GM18517 (cell line): ENCODE results near the gene ADAMTS17.
"Not testable (repeated sequence)": the region's sequence is repeated elsewhere in the genome, so short reads cannot be mapped to it uniquely, and the experiment has no call there.

Experiments used
- ATAC-seq: cut with Tn5 transposase; IDR thresholded peaks from one replicate; pipeline ENCODE4 v1.9.1; 2021; ENCODE audit warnings: mild to moderate bottlenecking, moderate library complexity; ENCODE audit not compliant: unreplicated experiment

The ADAMTS17 gene

DNA sequence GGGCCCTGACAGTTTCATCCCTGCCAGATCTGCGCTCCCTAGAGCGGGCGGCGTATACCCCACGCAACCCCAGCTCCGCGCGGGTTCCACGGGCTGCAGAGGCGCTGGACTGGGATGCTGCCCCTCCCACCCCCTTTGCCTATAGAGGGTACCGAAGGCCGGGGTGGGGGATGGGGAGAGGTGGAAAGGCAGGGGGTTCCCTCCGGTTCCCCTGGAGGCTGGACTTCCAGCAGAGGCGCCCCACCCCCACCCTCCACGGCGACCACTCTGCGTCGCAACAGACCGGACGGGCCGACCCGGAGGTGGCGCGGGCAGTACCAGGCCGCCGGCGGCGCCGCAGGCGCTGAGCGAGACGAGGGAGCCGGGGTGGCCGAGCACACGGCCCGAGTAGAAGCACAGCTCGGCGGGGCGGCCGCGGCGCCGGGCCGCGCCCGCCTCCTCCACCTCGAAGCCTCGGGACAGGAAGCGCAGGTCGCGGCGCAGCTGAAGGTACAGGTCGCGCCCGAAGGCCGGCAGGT, 995 bp downstream of the ADAMTS17 start:
- ATAC-seq = no peak

DNA sequence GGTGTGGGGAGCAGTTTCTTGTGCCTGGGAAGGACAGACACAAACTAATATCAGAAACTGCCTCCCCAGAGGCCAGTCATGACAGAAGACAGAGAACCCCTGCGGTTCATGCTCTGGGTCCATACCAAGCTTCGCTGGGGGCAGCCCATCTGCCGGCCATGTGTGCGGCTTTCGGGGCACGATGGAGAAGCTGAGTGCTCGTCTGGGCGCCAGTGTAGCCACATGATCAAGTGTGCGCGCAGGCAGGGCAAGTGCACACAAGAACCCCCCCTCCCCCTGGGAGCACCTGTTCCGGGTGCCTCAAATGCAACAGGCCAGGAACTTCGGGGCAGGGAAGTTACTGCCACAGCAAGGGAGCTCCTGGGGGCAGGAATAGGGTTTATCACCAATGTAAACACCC, 1.8 kb downstream of the ADAMTS17 start:
- no peak for ATAC-seq

DNA sequence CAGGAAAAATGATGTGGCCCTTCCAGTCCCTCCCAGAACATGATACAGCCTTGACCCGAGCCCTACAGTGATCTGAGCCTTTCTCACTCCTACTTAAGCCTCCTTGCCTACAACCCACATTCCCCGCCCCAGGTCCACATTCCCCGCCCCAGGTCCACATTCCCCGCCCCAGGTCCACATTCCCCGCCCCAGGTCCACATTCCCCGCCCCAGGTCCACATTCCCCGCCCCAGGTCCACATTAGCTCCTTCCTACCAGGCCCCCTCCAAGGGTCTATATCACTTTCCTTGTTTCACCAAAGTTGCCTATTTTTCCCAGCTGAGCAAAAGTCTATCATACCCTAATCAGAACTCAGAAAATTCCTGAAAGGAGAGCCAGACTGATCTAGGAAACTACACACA, 2.3 kb downstream of the ADAMTS17 start:
- ATAC-seq = not testable (repeated sequence)

DNA sequence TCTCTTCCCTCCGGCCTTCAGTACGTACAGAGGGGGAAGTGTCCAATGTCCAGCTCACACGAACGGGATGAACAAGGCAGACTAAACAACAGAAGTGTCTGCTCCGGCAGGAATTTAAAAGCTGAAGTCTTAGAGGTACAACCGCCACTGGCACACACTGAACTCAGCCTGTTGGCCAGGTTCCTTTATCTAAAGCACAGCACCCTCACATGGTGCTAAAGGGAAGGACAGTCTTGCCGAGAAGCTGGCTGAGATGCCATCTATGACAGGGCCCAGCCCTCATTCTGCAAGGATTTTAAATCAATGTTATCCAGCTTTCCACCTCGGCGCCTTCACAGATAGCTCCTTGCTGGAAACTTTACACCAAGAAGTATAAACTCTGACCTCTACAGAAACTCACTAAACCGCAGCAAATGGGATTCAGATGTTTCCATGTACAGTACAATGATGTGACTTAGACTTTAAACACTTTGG, 2.8 kb downstream of the ADAMTS17 start:
- ATAC-seq = no peak

DNA sequence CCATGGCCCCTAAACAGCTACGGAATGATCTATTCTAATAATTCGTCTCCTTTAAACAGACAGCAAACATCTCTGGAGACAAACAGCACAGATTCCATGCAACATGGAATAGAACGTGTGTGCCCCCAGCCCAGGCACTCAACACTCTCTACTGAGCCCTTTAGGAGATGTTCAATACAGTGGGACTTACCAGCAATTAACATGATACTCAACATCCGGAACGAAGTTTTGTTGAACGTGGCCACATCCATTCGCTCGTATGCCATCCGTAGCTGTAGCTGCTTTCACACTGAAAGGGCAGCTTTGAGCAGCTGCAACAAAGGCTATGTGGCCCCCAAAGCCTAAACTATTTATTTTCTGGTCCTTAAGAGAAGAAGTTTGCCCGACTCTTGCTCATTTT, 3.5 kb downstream of the ADAMTS17 start:
- no peak for ATAC-seq

DNA sequence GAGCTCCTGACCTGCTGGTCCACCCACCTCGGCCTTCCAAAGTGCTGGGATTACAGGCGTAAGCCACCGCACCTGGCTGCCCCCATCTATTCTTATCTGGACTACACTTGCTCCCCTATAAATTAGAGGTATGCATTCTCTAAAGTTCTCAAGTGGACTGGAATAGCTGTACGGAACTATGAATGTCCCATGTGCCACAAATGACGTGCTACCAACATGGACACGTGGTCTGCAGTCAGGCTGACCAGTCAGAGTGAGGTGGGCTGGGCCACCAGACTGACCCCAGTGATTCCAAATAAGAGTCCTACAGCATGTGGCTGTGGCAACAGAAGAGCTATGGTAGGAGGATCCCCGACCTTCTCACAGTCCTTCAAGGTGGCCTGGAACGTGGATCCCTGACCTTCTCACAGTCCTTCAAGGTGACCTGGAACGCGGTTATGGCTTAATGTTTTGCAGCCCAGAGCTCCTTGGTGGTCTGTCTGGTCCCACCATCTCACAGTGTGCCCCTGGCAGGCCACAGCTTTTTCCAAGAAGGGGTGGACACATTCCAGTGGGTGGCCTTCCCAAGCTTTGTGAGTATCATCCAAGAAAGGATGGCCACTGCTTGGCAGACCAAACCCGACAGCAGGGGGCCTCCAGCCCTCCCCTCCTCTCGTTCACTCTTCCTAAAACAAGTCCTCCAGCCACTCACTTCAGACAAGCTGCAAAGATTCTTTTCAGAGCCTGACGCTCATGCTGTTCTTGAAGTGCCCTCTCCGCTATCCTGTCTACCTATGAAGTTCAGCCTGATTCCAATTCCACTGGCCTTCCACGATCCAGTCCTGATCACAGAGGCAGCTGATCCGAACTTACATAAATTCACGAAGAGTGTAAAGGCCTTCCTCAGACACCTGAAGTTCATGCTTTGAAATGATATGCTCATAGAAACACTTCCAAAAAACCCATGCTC, 4.4 kb downstream of the ADAMTS17 start:
- no peak for ATAC-seq

DNA sequence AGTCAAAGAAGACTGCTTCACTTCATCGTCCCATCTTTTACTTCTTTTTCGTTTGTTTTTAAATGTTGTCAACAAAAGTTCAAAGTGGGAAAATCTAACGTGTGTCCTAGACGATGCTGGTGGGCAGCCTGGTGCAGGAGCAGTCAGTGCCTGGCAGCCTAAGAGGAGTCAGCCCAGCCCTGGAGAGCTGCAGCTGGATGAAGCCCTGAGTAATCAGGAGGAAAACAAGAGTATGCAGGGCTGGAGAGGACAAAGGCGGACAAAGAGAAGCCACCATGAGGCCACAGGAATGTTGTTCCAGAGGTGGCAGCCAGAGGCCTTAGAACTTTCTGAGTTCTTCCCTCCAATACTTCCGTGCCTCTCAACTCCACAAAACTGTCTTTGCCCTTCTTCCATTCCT, 5.7 kb downstream of the ADAMTS17 start:
- ATAC-seq = no peak

DNA sequence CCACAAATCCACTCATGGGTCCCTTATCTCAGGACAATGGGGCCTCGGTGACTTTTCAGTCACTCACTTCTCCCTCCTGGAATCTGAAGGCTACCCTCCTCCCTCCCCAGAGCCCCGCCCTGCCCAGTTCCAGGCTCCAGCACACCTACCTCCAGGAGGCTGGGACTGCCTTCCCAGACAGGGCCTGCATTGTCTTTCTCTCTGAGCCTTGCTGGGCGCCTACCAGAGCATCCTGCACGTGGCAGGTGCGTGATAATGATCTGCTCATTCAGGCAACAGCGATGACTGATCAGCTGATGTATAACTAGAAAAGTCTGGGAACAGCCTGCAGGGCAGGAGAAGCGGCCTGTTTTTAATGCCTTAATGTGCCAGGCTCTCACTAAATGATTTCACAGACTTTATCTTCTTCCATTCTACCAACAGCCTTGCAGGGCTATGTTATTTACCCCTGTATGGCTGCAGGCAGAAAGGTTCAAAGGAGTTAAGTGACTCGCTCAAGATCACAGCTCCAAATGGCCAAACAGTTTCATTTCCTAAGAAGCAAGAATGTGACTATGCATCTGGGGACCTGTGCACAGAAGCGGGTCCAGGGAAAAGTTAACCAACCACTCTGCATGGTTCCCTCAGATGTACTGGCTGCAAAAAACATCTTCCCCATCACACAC, 6.3 kb downstream of the ADAMTS17 start:
- no peak for ATAC-seq

DNA sequence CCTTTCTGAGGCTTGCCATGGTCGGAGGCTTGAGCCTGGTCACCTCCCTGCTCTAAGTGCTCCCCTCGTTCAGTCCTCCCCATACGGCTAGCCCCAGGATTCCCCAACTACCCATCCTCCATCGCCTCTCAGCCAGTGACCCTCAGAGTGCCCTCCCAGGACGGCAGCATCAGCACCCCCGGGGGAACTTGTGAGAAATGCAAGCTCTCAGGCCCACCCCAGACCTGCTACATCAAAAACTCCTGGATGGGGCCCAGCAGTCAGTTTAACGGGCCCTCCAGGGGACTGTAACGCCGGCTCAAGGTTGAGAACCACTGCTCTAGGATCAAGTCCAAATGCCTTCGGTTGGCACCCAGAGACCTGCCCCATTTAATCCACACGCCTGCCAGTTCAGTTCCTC, 6.9 kb downstream of the ADAMTS17 start:
- no peak for ATAC-seq

DNA sequence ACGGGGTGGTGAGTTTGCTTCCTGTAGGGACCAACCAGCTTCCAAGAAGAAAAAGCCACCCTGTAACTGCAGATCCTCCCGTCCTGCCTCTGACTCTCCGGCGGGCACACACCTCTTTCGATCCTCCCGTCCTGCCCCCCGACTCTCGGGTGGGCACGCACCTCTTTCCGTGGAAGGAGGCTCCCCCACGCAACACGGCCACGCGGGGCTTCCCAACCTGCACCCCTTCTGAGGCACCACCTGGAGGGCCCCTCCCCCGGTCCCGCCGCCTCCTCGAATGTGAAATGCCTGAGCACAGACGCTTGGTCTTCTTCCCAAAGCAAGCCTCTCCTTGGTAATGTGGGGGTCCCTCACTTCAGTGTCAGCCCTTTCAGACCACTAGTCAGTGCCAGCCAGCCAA, 7.3 kb downstream of the ADAMTS17 start:
- ATAC-seq = no peak

DNA sequence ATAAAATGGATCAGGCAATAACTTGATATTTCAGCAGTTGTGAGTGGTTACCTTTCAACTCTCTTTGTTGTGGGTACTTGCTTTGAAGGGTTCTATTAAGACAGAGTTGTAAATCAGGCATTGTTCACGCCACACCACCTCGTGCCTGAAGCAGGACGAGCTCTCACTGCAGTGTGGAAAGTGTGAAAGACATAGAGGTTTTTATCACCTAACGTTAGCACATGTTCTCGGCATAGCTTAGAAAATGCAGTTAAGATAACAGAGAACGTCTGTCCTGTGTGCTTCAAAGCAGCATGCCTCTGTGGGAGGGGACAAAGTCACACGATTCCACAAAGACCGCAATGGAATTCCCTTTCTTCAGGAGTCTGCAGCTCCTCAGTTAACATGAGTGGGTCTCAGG, 7.8 kb downstream of the ADAMTS17 start:
- no peak for ATAC-seq

DNA sequence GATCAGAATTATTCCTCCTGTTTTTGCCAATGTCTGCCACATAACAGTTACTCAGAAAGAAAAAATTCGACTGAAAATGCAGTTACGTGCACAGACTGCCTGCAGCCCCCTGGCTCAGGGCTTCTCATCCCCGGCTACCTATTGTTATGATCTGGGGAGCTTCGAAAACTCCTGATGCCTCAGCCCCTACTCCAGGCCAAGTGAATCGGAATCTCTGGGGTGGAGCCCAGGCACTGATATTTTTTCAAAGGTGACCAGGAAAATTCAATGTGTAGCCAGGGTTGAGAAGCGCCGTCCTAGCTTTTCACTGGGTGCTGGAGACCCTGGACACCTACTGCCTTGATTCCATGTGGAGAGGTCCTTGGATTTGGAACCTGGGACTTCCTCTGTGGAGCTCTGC, 8.5 kb downstream of the ADAMTS17 start:
- ATAC-seq = no peak

DNA sequence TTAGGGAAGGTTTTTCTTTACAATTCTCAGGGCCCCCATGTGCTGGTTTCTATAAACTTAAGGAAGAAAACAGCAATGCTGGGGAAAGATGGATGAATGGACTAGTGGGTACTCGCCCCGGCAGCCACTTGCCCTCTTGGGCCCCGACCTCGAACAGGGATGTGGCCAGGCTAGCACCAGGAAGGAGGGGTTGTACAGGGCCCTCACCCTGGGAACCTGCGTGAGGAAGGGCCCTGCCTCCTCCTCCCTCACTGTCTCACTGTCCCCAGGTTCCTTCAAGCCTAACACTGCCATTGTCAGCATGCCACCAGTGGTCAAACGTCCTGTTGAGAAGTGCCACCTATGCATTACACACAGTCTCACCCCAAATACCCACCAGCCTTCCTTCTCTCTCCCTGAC, 9.1 kb downstream of the ADAMTS17 start:
- no peak for ATAC-seq

DNA sequence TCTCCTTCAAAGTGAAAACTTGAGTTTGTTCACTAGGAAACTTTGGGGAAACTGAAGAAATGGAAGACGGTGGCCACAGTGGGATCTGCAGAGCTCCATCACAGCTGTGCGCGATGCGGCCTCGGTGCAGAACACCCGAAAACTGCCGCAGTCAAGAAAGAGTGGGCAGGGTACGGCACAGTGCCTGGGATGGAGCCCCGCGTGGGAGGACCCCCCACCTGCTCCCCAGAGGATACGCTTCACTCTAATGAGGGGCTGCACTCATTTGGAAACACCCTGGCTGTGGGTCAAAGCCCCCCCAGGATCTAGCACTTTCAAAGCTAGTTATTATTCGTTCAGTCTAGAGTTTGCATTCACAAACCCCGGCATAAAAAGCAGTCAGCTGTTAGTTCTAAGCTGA, 9.5 kb downstream of the ADAMTS17 start:
- ATAC-seq = no peak

DNA sequence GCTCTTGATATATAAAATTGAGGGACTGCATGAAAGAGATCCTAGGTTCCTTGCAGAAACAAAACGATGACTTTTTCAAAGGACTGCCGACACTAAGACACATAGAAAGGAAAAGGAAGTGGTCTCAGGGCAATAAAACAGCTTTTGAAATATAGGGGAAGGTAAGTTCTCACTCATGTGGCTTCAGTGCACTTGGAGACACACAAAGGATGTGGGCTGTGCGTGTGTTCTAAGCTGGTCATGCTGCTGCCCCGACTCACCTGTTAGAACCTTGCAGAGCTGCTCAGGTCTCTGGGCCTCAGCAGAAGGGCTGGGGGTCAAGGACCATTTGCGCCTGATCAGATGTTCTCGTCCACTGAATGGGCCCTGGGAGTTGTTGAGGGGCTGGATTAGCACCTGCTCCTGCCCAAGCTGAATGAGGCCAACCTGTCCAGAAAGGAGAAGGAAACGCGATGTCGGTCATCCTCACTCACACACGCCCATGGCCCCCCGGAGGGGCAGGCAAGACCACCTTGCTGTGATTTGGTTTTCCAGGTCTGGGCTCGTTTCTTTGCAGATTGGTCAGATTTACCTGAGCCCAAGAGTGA, 11.1 kb downstream of the ADAMTS17 start:
- no peak for ATAC-seq

DNA sequence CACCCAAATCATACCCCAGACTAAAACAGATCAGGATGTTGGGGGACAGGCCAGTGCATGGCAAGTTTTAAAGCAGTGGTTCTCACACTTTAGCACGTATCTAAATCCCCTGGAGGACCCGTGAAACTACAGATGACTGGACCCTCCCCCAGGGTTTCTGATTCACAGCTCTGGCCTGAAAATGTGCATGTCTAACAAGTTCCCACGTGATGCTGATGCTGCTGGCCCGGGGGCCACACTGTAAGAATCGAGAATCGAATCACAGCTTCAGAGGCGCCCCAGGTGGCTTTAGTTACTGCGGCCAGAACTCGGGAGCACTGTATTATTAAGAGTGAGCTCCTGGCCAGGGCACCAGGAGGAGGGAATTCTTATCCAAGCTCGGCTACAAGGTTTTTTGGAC, 11.6 kb downstream of the ADAMTS17 start:
- no peak for ATAC-seq

DNA sequence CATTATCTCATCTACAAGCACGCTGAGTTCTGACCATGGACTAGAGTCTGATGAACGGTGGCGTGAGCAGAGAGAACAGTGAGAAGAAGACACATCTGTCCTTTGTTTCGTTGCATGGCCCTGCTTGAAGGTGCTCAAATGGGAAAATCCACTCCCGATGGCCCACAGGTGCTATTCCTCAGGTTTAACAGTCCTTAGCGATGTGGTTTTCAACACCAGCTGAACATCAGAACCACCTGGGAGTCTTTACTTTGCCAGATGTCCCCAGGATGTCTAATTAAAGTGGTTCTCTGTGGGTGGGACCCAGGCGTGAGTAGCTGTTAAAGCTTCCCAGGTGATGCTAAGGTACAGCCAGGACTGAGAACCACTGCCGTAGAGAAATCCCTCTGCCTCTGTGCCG, 13.0 kb downstream of the ADAMTS17 start:
- ATAC-seq = no peak

DNA sequence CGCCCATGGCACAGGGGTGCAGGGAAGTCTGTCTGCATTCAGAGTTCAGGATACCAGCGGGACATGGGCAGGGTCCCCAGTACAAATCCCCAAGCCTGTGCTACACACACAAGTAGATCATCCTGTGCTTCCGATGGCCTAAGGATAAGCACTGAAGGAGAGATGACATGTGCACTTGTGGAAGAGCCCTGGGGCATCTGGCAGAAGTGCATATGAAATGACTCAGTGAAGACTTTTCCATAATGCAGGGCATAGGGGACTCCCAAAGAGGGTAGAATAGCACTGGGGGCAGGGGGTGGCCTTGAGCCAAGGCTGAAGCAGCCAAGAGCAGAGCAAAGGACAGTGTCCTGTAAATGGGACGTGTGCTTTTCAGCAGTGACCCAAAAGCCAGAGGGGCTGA, 22.9 kb downstream of the ADAMTS17 start:
- no peak for ATAC-seq

DNA sequence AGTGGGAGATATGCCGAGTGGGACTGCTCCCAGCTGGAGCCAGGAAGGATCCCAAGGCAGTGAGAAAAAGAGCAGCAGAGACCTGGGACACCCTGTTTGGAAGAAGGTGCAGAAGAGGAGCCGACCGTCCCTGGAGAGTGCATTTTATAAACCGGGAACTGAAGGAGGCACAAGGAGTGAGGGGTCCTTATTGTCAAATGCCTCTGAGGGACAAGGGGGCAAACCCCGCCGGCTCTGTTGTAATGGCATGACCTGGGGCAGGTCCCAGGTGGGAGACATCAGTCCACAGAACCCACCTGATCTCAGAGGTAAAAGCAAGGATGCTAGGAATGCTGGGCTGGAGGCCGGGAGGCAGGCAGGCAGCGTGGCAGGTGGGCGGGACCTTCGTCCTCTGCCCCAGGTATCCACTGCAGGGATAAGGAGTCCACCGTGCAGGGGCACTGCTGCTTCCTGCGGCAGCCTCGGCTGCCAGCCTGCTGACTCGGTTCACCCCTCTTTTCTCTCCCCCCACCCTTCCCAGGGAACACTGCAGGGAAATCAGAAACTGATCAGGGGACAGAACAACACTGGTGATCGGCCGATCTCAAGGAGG, 26.9 kb downstream of the ADAMTS17 start:
- no peak for ATAC-seq

DNA sequence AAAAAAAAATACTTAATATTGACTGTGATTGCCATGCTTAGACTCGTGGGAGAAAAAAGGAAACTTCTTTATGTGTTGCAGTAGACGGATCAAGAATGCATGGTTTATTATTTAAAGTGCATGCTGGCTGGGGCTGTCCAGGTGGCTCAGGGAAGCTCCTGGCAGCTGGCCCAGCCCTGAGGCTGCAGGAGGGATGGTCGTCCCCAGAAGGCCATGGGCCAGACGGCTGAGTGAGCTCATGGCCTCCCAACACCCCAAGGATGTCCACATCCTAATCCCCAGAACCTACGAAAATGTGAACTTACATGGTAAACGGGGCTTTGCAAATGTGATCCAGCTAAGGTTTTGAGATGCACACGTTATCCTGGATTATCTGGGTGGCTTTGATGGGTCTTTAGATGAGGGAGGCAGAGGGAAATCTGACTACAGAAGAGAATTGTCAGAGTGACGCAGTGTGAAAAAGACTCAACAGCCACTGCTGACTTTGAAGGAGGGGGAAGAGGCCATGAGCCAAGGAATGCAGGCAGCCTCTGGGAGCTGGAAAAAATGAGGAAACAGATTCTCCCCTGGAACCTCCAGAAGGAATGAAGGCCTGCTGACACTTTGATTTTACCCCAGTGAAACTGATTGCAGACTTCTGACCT, 29.8 kb downstream of the ADAMTS17 start:
- no peak for ATAC-seq

DNA sequence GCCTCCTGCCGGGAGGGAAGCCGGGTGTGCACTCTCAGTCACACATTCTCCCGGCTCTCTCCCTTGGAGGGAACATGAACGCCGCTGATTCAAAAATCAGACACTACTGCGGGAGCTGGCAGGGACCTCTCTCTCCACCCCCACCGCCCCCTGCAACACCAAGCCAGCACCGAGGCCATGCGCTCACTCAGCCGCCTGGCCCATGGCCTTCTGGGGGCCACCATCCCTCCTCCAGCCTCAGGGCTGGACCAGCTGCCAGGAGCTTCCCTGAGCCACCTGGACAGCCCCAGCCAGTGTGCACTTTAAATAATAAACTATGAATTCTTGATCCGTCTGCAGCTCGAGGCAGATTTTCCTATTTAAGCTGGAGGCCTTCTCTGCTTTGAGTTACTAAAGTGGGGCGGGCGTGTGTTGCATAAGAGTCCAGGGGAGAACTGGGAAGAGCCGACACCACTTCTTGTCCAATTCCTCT, 30.6 kb downstream of the ADAMTS17 start:
- no peak for ATAC-seq
